SU-DHL-6 (cell line): ENCODE data around the gene SORCS2.

ENCODE experiments used
- H2AFZ ChIP-seq: fragments of 200-600 bp; sonication (generic); 2 replicates; pipeline ENCODE4 v1.6.1; 2014; ENCODE audit warnings: low read depth, mild to moderate bottlenecking, moderate library complexity, mixed read lengths, antibody characterized with exemption, low read length; ENCODE audit not compliant: severe bottlenecking
- H3F3A ChIP-seq: fragments of 200-600 bp; shearing (Covaris generic); 2 replicates; pipeline ENCODE4 v1.6.0; 2016; ENCODE audit warnings: antibody characterized with exemption, mild to moderate bottlenecking; ENCODE audit not compliant: insufficient read depth
- H3K27ac ChIP-seq: fragments of 200-600 bp; sonication (generic); 2 replicates; pipeline ENCODE4 v1.5.1; 2016; ENCODE audit warnings: low read depth, mild to moderate bottlenecking, low read length, moderate library complexity, mixed read lengths
- H3K27me3 ChIP-seq: fragments of 200-600 bp; sonication (generic), shearing (Covaris generic); 2 replicates; pipeline ENCODE4 v1.6.0; 2014; ENCODE audit warnings: mild to moderate bottlenecking, low read length
- H3K36me3 ChIP-seq: fragments of 200-600 bp; sonication (generic); 2 replicates; pipeline ENCODE4 v1.6.1; 2014; ENCODE audit warnings: mild to moderate bottlenecking, low read length, mixed read lengths
- H3K4me2 ChIP-seq: fragments of 300-600, 200-600 bp; shearing (Covaris generic), sonication (generic); 2 replicates; pipeline ENCODE4 v1.6.0; 2014; ENCODE audit warnings: low read length, low read depth, mild to moderate bottlenecking; ENCODE audit not compliant: poor library complexity, severe bottlenecking
- H3K4me3 ChIP-seq: fragments of 200-600 bp; sonication (generic); 2 replicates; pipeline ENCODE4 v1.5.1; 2014; ENCODE audit warnings: antibody characterized with exemption, low read length, mild to moderate bottlenecking, mixed read lengths; ENCODE audit not compliant: insufficient read depth, poor library complexity, severe bottlenecking
- H3K79me2 ChIP-seq: fragments of 200-600 bp; sonication (generic); 2 replicates; pipeline ENCODE4 v1.6.1; 2014; ENCODE audit warnings: mild to moderate bottlenecking, low read length, moderate library complexity; ENCODE audit not compliant: insufficient read depth
- H3K9ac ChIP-seq: fragments of 200-600 bp; sonication (generic); 2 replicates; pipeline ENCODE4 v1.7.0; 2014; ENCODE audit warnings: mild to moderate bottlenecking, low read length
- H3K9me2 ChIP-seq: fragments of 200-600 bp; sonication (generic); replicated peaks from 2 replicates; pipeline ENCODE4 v1.6.1; 2014; ENCODE audit warnings: low read length; ENCODE audit not compliant: insufficient read depth
- H3K9me3 ChIP-seq: fragments of 200-600 bp; sonication (generic); 2 replicates; pipeline ENCODE4 v1.6.1; 2014; ENCODE audit warnings: low read length, mixed read lengths; ENCODE audit not compliant: insufficient read depth
- H4K20me1 ChIP-seq: fragments of 200-600 bp; sonication (generic); 2 replicates; pipeline ENCODE4 v1.6.1; 2014; ENCODE audit warnings: low read depth, mild to moderate bottlenecking, antibody characterized with exemption, low read length, moderate library complexity, mixed read lengths
- EZH2phosphoT487 ChIP-seq: fragments of 200-600 bp; sonication (generic), shearing (Covaris generic); conservative IDR thresholded peaks from 2 replicates; pipeline ENCODE4 v1.6.1; 2018; ENCODE audit warnings: mild to moderate bottlenecking, antibody characterized with exemption, low read length, moderate library complexity, mixed read lengths
- TF ChIP-seq, protein P1 (sequence below): fragments of 200-600 bp; sonication (generic); IDR thresholded peaks from one replicate; pipeline ENCODE4 v1.5.1; 2017; ENCODE audit warnings: antibody characterized with exemption, mild to moderate bottlenecking, low read length, moderate library complexity; ENCODE audit not compliant: insufficient read depth, poor library complexity, severe bottlenecking

Gene SORCS2

DNA sequence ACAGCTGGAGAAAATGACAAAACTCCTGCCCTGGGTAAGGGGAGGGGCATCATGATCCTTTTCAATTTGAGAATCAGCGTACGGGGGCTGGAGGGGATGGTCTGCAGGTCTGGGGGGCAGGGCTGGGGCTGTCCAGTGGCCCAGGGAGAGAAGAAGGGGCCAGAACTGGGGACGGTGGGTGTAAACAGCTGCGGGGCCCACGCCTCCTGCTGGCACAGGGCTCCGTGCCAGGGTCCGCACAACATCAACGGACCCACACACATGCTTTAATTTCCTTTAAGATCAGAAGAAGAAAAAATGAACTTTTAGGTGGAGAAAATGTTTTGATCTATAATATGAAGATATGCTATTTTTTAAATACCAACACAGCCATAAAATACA lies 190.3 kb downstream of the SORCS2 start:
- Histone ChIP-seq H3K36me3 (no peaks in the 10 kb centered on the region), H2AFZ (no peak overlapping the region), H3K9me2 (no peaks in the 10 kb centered on the region), H3K27ac (no peak overlapping the region), H3K79me2 (no peaks in the 10 kb centered on the region), H3K9me3 (no peaks in the 10 kb centered on the region), H3F3A (no peaks in the 10 kb centered on the region), H3K4me2 (no peak overlapping the region), H4K20me1 (no peaks in the 10 kb centered on the region), H3K9ac (no peak overlapping the region), H3K4me3 (no peak overlapping the region), H3K27me3 (no peaks in the 10 kb centered on the region)
- no peak for TF ChIP-seq EZH2phosphoT487
- TF ChIP-seq, protein P1, sequence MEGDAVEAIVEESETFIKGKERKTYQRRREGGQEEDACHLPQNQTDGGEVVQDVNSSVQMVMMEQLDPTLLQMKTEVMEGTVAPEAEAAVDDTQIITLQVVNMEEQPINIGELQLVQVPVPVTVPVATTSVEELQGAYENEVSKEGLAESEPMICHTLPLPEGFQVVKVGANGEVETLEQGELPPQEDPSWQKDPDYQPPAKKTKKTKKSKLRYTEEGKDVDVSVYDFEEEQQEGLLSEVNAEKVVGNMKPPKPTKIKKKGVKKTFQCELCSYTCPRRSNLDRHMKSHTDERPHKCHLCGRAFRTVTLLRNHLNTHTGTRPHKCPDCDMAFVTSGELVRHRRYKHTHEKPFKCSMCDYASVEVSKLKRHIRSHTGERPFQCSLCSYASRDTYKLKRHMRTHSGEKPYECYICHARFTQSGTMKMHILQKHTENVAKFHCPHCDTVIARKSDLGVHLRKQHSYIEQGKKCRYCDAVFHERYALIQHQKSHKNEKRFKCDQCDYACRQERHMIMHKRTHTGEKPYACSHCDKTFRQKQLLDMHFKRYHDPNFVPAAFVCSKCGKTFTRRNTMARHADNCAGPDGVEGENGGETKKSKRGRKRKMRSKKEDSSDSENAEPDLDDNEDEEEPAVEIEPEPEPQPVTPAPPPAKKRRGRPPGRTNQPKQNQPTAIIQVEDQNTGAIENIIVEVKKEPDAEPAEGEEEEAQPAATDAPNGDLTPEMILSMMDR, result no peak

DNA sequence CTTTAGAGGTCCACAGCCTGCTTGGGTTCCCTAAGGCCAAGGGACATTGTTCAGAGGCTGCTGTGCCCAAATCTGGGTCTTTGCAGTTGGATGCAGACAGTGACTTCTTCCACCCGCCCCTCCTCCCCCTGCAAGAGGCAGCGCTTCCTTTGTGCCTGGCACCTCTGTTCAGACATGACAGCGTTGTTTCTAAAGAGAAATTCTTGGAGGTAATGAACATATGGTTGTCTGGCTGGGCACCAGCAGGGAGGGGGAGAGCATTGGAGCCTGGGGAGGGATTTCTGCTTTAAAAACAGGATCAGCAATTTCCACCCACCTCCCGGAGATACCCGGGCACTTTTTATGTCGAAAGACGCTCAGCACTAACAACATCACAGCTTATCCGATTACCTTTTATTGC lies 190.9 kb downstream of the SORCS2 start:
- Histone ChIP-seq H3K9me3 (no peaks in the 10 kb centered on the region), H3K9ac (no peak overlapping the region), H2AFZ (no peak overlapping the region), H4K20me1 (no peaks in the 10 kb centered on the region), H3F3A (no peaks in the 10 kb centered on the region), H3K27ac (no peak overlapping the region), H3K9me2 (no peaks in the 10 kb centered on the region), H3K27me3 (no peaks in the 10 kb centered on the region), H3K79me2 (no peaks in the 10 kb centered on the region), H3K4me3 (no peak overlapping the region), H3K4me2 (no peak overlapping the region), H3K36me3 (no peaks in the 10 kb centered on the region)
- TF ChIP-seq, protein P1, result no peak
- no peak for TF ChIP-seq EZH2phosphoT487

DNA sequence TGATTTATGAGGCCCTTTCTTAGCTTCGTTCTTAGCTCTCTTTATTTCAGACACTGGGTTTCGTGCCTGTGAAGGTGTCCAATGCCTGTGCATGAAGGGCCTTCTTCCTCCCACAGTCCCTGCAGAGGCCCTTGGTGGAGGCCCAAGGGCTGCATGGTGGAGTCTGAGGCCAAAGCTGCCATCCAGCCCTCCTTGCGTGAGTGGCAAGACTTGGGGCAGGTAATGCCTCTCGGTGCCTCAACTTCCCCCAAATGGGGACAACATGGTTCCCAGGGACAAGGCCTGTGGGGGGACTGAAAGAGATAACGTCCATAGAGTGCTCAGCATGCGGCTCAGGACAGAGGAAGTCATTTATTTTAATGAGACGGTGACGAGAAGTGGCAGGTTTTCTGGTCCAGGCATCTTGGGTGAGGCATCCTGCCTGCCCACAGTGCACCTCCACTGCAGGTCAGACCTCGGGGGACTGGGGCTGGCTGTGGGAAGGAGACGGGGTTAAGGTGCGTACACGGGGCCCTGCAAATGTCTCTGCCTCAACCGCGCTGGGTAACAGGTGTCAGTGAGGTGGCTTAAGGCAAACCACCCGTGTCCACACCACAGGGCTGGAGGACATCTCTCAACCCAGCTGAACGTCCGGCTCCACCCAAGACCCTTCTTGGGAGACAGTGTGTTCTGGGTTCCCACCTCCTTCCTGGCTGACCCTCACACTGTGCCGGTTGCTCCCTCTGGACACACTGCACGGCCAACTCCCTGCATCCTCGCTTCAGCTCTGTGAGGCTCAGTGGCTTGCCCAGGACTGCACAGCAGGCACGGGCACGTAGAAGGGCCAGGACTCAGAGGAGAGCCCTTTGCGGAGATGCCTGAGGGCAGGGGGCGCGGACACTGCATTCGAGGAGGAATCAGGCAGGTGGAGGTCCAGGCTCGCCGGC lies 191.9 kb downstream of the SORCS2 start:
- Histone ChIP-seq H3K27ac (no peak overlapping the region), H3K79me2 (no peaks in the 10 kb centered on the region), H2AFZ (no peak overlapping the region), H3K9me3 (no peaks in the 10 kb centered on the region), H3K36me3 (no peaks in the 10 kb centered on the region), H3F3A (no peaks in the 10 kb centered on the region), H4K20me1 (no peaks in the 10 kb centered on the region), H3K9me2 (no peaks in the 10 kb centered on the region), H3K4me3 (no peak overlapping the region), H3K4me2 (no peak overlapping the region), H3K9ac (no peak overlapping the region), H3K27me3 (no peaks in the 10 kb centered on the region)
- TF ChIP-seq, protein P1, result no peak
- TF ChIP-seq EZH2phosphoT487, result no peak
